ENCODE measurements around the gene DEGS2.

DNA sequence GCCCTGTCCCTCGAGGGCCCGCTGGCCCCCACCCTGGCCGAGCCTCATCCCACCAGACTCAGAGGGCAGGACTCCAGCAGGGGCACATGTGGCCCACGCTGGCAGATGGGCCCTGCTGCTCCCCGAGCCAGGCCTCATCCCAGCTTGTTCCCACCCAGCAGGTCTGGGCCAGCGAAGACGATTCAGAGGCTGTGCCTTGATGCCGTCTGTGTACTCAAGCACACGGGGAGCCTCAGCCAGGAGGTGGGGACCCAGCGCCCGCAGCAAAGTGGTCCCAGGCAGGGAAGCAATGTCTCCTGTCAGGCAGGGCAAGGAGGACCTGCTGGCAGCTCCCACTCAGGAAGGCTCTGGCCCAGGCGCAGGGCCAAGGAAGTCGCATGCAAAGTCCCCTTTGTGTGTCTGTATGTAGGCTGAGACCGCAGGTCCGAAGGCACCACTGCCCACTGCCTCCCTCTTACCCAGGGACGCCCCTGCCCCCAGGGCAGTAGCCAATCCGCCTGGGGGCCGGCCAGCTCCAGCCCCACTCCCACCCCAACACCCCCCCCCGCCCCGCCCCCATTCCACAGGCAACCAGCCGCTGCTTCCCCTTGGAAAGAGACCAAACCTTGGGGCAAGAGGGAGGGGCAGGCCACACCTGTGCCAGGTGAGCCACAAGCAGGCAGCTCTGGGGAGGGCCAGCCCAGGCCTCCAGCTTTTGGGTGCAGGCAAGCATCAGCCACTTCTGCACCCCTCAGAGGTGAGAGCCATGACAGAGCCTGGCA lies 9.4 kb downstream of the DEGS2 start:
- TF ChIP-seq, protein P1, sequence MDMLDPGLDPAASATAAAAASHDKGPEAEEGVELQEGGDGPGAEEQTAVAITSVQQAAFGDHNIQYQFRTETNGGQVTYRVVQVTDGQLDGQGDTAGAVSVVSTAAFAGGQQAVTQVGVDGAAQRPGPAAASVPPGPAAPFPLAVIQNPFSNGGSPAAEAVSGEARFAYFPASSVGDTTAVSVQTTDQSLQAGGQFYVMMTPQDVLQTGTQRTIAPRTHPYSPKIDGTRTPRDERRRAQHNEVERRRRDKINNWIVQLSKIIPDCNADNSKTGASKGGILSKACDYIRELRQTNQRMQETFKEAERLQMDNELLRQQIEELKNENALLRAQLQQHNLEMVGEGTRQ (CRISPR knock-in tag; IDR thresholded peaks at IDR 0.05): no peak
- TF ChIP-seq, protein P2, sequence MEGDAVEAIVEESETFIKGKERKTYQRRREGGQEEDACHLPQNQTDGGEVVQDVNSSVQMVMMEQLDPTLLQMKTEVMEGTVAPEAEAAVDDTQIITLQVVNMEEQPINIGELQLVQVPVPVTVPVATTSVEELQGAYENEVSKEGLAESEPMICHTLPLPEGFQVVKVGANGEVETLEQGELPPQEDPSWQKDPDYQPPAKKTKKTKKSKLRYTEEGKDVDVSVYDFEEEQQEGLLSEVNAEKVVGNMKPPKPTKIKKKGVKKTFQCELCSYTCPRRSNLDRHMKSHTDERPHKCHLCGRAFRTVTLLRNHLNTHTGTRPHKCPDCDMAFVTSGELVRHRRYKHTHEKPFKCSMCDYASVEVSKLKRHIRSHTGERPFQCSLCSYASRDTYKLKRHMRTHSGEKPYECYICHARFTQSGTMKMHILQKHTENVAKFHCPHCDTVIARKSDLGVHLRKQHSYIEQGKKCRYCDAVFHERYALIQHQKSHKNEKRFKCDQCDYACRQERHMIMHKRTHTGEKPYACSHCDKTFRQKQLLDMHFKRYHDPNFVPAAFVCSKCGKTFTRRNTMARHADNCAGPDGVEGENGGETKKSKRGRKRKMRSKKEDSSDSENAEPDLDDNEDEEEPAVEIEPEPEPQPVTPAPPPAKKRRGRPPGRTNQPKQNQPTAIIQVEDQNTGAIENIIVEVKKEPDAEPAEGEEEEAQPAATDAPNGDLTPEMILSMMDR (IDR thresholded peaks at IDR 0.05): no peak
- no peak for TF ChIP-seq TP53 (CRISPR knock-in tag; IDR thresholded peaks at IDR 0.05)
- TF ChIP-seq, protein P3, sequence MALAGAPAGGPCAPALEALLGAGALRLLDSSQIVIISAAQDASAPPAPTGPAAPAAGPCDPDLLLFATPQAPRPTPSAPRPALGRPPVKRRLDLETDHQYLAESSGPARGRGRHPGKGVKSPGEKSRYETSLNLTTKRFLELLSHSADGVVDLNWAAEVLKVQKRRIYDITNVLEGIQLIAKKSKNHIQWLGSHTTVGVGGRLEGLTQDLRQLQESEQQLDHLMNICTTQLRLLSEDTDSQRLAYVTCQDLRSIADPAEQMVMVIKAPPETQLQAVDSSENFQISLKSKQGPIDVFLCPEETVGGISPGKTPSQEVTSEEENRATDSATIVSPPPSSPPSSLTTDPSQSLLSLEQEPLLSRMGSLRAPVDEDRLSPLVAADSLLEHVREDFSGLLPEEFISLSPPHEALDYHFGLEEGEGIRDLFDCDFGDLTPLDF (CRISPR knock-in tag; IDR thresholded peaks at IDR 0.05): no peak
- TF ChIP-seq, protein P4, sequence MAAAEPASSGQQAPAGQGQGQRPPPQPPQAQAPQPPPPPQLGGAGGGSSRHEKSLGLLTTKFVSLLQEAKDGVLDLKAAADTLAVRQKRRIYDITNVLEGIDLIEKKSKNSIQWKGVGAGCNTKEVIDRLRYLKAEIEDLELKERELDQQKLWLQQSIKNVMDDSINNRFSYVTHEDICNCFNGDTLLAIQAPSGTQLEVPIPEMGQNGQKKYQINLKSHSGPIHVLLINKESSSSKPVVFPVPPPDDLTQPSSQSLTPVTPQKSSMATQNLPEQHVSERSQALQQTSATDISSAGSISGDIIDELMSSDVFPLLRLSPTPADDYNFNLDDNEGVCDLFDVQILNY (CRISPR knock-in tag; IDR thresholded peaks at IDR 0.05): no peak
- TF ChIP-seq GRHL2 (CRISPR knock-in tag; IDR thresholded peaks at IDR 0.05; ENCODE audit: insufficient replicate concordance, severe bottlenecking): no peak

Measured in WTC11 (cell line).